ENCODE data around the gene OR2V2.

Gene OR2V2

GRCh38 chr5:181181650-181182565, 34.5 kb downstream of the OR2V2 start:
- TF ChIP-seq CTCF (conservative IDR thresholded peaks at IDR 0.05; ENCODE audit: low read depth, low read length) = peak; percentile 92
- no peak for DNase-seq (ENCODE audit: low read depth)
- H3K4me3 ChIP-seq (ENCODE audit: low read length) = no peak overlapping the region

- no peak for DNase-seq (ENCODE audit: low read depth)
- H3K4me3 ChIP-seq (ENCODE audit: low read length) = no peak overlapping the region
- TF ChIP-seq CTCF (conservative IDR thresholded peaks at IDR 0.05; ENCODE audit: low read depth, low read length) = no peak
Measured at GRCh38 chr5:181182651-181183050, 35.3 kb downstream of the OR2V2 start.

- TF ChIP-seq CTCF (conservative IDR thresholded peaks at IDR 0.05; ENCODE audit: low read depth, low read length) = no peak
- H3K4me3 ChIP-seq (ENCODE audit: low read length) = peak overlapping the region; percentile 57
Measured at GRCh38 chr5:181184845-181185216, 37.4 kb downstream of the OR2V2 start.

GRCh38 chr5:181185560-181185959, 38.2 kb downstream of the OR2V2 start:
- no peak for DNase-seq (ENCODE audit: low read depth)
- H3K4me3 ChIP-seq (ENCODE audit: low read length) = no peak overlapping the region
- no peak for TF ChIP-seq CTCF (conservative IDR thresholded peaks at IDR 0.05; ENCODE audit: low read depth, low read length)

More at GRCh38 chr5:181184845-181185216, 37.4 kb downstream of the OR2V2 start:
- DNase-seq (ENCODE audit: low read depth) = no peak

GRCh38 chr5:181186022-181186421, 38.6 kb downstream of the OR2V2 start:
- H3K4me3 ChIP-seq (ENCODE audit: low read length) = no peak overlapping the region
- no peak for TF ChIP-seq CTCF (conservative IDR thresholded peaks at IDR 0.05; ENCODE audit: low read depth, low read length)
- DNase-seq (ENCODE audit: low read depth) = no peak

- peak overlapping the region; percentile 32 for H3K4me3 ChIP-seq (ENCODE audit: low read length)
- DNase-seq (ENCODE audit: low read depth) = no peak
- TF ChIP-seq CTCF (conservative IDR thresholded peaks at IDR 0.05; ENCODE audit: low read depth, low read length) = no peak
Measured at GRCh38 chr5:181186986-181187499, 39.7 kb downstream of the OR2V2 start.
